HepG2 (cell line): Measurements from ENCODE around the gene SAPCD1. TPM values are rescaled to one million over a fixed set of nuclear protein-coding genes. Genes with fewer than 3 reads are reported as not detected.

ENCODE experiments used
- ATAC-seq: fragments of 200-7000 bp; cut with Tn5 transposase; 3 replicates; pipeline ENCODE4 v1.9.1; 2020; ENCODE audit warnings: mild to moderate bottlenecking, moderate library complexity
- BruUV-seq: library from RNA; stranded (reverse); fragments of 400-500 nt; replicated peaks from 2 replicates; lab custom pipeline; 2021; lab: Mats Ljungman, UMichigan
- CTCF ChIA-PET: fragments of 300-600 bp; formaldehyde crosslinking; extraction: SDS; loops from one replicate; lab custom pipeline; 2021; ENCODE audit warnings: low total read pairs, inconsistent platforms, low intra/inter-chr PET ratio; lab: Yijun Ruan, JAX
- POLR2A ChIA-PET: fragments of 350-600 bp; sonication (Branson Sonifier 250); formaldehyde crosslinking; loops from one replicate; lab custom pipeline; 2020; ENCODE audit warnings: antibody characterized with exemption, inconsistent platforms; lab: Yijun Ruan, JAX
- DNase-seq: peaks from one replicate; pipeline ENCODE4 v3.0.0-alpha.2; 2015; ENCODE audit warnings: low spot score
- FAIRE-seq: peaks from 3 replicates; lab custom pipeline; 2011; peaks lifted over from hg19 to GRCh38; lab: Jason Lieb, UNC
- H2AFZ ChIP-seq: one replicate; pipeline ENCODE4 v1.6.1; 2011; ENCODE audit warnings: low read length, inconsistent platforms
- H3K27ac ChIP-seq: fragments of 300-600 bp; 3 replicates; pipeline ENCODE4 v1.8.0; 2011; ENCODE audit warnings: mixed run types, mild to moderate bottlenecking, mixed read lengths, low read length, inconsistent platforms; ENCODE audit not compliant: insufficient read depth; ENCODE audit errors: extremely low read length
- H3K27me3 ChIP-seq, 2 experiments: fragments of 200-600 bp in 1 of 2; 2 replicates in 1 of 2; 3 replicates in 1 of 2; pipeline versions ENCODE4 v1.6.0 to v1.8.0; 2011; ENCODE audit warnings: low read length in 2 of 2, mild to moderate bottlenecking in 2 of 2, moderate library complexity in 2 of 2, inconsistent platforms in 1 of 2; ENCODE audit not compliant: insufficient read depth in 2 of 2, control insufficient read depth in 1 of 2
- H3K36me3 ChIP-seq, 2 experiments: fragments of 200-600 bp in 1 of 2; replicated peaks in 1 of 2; 2 replicates in 1 of 2; 3 replicates in 1 of 2; pipeline versions ENCODE4 v1.5.1 to v1.8.0; 2011; ENCODE audit warnings: low read length in 2 of 2, inconsistent platforms in 1 of 2; ENCODE audit not compliant: insufficient read depth in 2 of 2, control insufficient read depth in 1 of 2
- H3K4me1 ChIP-seq: 2 replicates; pipeline ENCODE4 v1.5.1; 2012; ENCODE audit warnings: low read length, inconsistent platforms; ENCODE audit not compliant: insufficient read depth
- H3K4me2 ChIP-seq: 2 replicates; pipeline ENCODE4 v1.6.0; 2011; ENCODE audit warnings: low read depth, low read length, inconsistent platforms
- H3K4me3 ChIP-seq, 3 experiments: fragments of 200-600 bp in 1 of 3; sonication (generic), shearing (Covaris generic) in 1 of 3; replicated peaks in 1 of 3; 2 replicates each; pipeline ENCODE4 v1.5.1; 2011 to 2016; ENCODE audit warnings: low read length in 3 of 3, inconsistent platforms in 2 of 3, low read depth in 2 of 3, mild to moderate bottlenecking in 2 of 3, control low read depth in 1 of 3, mixed read lengths in 1 of 3; ENCODE audit not compliant: insufficient read depth in 1 of 3
- H3K79me2 ChIP-seq: one replicate; pipeline ENCODE4 v1.6.1; 2011; ENCODE audit warnings: low read length, inconsistent platforms; ENCODE audit not compliant: insufficient read depth
- H3K9ac ChIP-seq: 2 replicates; pipeline ENCODE4 v1.6.0; 2011; ENCODE audit warnings: mild to moderate bottlenecking, low read depth, low read length, inconsistent platforms; ENCODE audit not compliant: insufficient read depth
- H3K9me3 ChIP-seq: 2 replicates; pipeline ENCODE4 v1.5.1; 2012; ENCODE audit warnings: mild to moderate bottlenecking, low read length
- H4K20me1 ChIP-seq: 2 replicates; pipeline ENCODE4 v1.6.0; 2011; ENCODE audit warnings: inconsistent platforms, mild to moderate bottlenecking, low read length, moderate library complexity; ENCODE audit not compliant: insufficient read depth
- BRD4 ChIP-seq: sonication (generic); formaldehyde crosslinking; IDR thresholded peaks from 2 replicates; pipeline ENCODE4 v1.4.0; 2020; ENCODE audit warnings: missing genetic modification reagents
- CENPT ChIP-seq: sonication (generic); formaldehyde crosslinking; IDR thresholded peaks from 2 replicates; pipeline ENCODE4 v1.8.0; 2022; ENCODE audit warnings: low read depth, mild to moderate bottlenecking, moderate library complexity, missing genetic modification reagents
- DBP ChIP-seq: sonication (generic); formaldehyde crosslinking; IDR thresholded peaks from 2 replicates; pipeline ENCODE4 v1.4.0; 2020; ENCODE audit warnings: missing genetic modification reagents; ENCODE audit errors: not compliant biosample characterization
- EED ChIP-seq: sonication (generic); formaldehyde crosslinking; IDR thresholded peaks from 2 replicates; pipeline ENCODE4 v1.5.0; 2020; ENCODE audit warnings: mild to moderate bottlenecking, missing genetic modification reagents
- HMGXB4 ChIP-seq, 2 experiments: sonication (generic) in 1 of 2; formaldehyde crosslinking in 1 of 2; IDR thresholded peaks; 2 replicates each; pipeline versions ENCODE4 v1.4.0 to v1.6.1; 2018 to 2020; ENCODE audit warnings: missing genetic modification reagents in 2 of 2, borderline replicate concordance in 1 of 2, low read depth in 1 of 2, mild to moderate bottlenecking in 1 of 2, missing biosample characterization in 1 of 2
- PAXIP1 ChIP-seq: sonication (generic); formaldehyde crosslinking; conservative IDR thresholded peaks from 2 replicates; pipeline ENCODE4 v1.4.0; 2020; ENCODE audit warnings: mild to moderate bottlenecking, missing genetic modification reagents, moderate library complexity
- PHF8 ChIP-seq: sonication (generic); formaldehyde crosslinking; IDR thresholded peaks from 2 replicates; pipeline ENCODE4 v1.5.0; 2020; ENCODE audit warnings: missing genetic modification reagents
- SMAD9 ChIP-seq: sonication (generic); formaldehyde crosslinking; IDR thresholded peaks from 2 replicates; pipeline ENCODE4 v1.5.1; 2020; ENCODE audit warnings: mild to moderate bottlenecking, missing genetic modification reagents
- SOX13 ChIP-seq, 3 experiments: fragments of 450-650 bp in 1 of 3; sonication (generic) in 1 of 3; formaldehyde crosslinking in 1 of 3; IDR thresholded peaks in 2 of 3; conservative IDR thresholded peaks in 1 of 3; 2 replicates each; pipeline versions ENCODE4 v1.5.0 to v1.6.1; 2016 to 2020; ENCODE audit warnings: antibody characterized with exemption in 1 of 3, mild to moderate bottlenecking in 1 of 3, missing compliant biosample characterization in 1 of 3, missing genetic modification reagents in 1 of 3, moderate library complexity in 1 of 3
- ZNF138 ChIP-seq: sonication (generic); formaldehyde crosslinking; IDR thresholded peaks from 2 replicates; pipeline ENCODE4 v1.5.0; 2020; ENCODE audit warnings: mild to moderate bottlenecking, low read depth, missing genetic modification reagents
- ZNF33B ChIP-seq: sonication (generic); formaldehyde crosslinking; IDR thresholded peaks from 2 replicates; pipeline ENCODE4 v1.5.1; 2020; ENCODE audit warnings: mild to moderate bottlenecking, missing genetic modification reagents
- ZNF512B ChIP-seq: sonication (generic); formaldehyde crosslinking; IDR thresholded peaks from 2 replicates; pipeline ENCODE4 v1.5.1; 2020; ENCODE audit warnings: missing genetic modification reagents, mild to moderate bottlenecking, borderline replicate concordance
- ZNF644 ChIP-seq: IDR thresholded peaks from 2 replicates; pipeline ENCODE4 v1.6.1; 2016; ENCODE audit warnings: low read depth
- WGBS: methylation state at CpG from one replicate; pipeline ENCODE4 v1.1.6; 2017; ENCODE audit warnings: low lambda C conversion rate; 5-methylcytosine and 5-hydroxymethylcytosine counted together
- in situ Hi-C: cut with HindIII; loops from 2 replicates; pipeline ENCODE4 v1.10.0; 2017; ENCODE audit warnings: low pct_unique_long_range_greater_than_20kb; ENCODE audit not compliant: extremely low pct_ligation_motif_present
- intact Hi-C: fragments of 100-400 bp; cut with micrococcal nuclease; formaldehyde crosslinking; loops from one replicate; pipeline ENCODE4 v1.10.0; 2022; ENCODE audit not compliant: unreplicated experiment
- polyA plus RNA-seq, 8 experiments: library from polyadenylated mRNA; depleted of rRNA in 3 of 8; stranded (reverse) in 7 of 8; unstranded in 1 of 8; fragments of >200 nt; fragmentation: Illumina TruSeq in 4 of 8; extraction: Trizol in 4 of 8; gene quantifications; 2 replicates each; pipeline versions ENCODE4 v1.2.1 to v1.2.3, GENCODE V29; 2011 to 2016; ENCODE audit warnings: low read depth in 4 of 8, missing spikeins in 1 of 8, mixed read lengths in 1 of 8; ENCODE audit not compliant: insufficient read depth in 1 of 8
- total RNA-seq, 5 experiments: library from RNA; depleted of rRNA; stranded (reverse); fragments of >200 nt; fragmentation: Illumina TruSeq; extraction: Trizol; gene quantifications; 2 replicates each; pipeline ENCODE4 v1.2.3, GENCODE V29; 2016; ENCODE audit warnings: low read depth in 1 of 5

The SAPCD1 gene
- total and polyA plus RNA-seq, 2 of the 13 experiments (the other 11 are each of a cell fraction or from before 2014, with no cell fraction given) = 2.5 to 3.9 TPM

GRCh38 chr6:31778193-31778592, 15.7 kb downstream of the SAPCD1 start:
- Histone ChIP-seq H3K4me2 (peak overlapping the region; percentile 88), H3K4me1 (peaks cover 50% of the 10 kb centered on the region), H3K9ac (peak overlapping the region; percentile 14; the same call in 1 of the 2 replicates), H4K20me1 (no peaks in the 10 kb centered on the region), H3K9me3 (no peaks in the 10 kb centered on the region), H3K27me3 (no peaks in the 10 kb centered on the region), H2AFZ (no peak overlapping the region), H3K36me3 (peaks cover 28 to 36% of the 10 kb centered on the region in 2 experiments), H3K4me3 (0 out of 6 replicates have a peak overlapping the region, but pooled peaks of 1 of the 3 experiments have one; percentile 8), H3K27ac (peak overlapping the region; percentile 70), H3K79me2 (no peaks in the 10 kb centered on the region)
- in situ Hi-C loops = no loop called here
- ATAC-seq (peak; percentile 15), FAIRE-seq (peak; percentile 68), DNase-seq (peak; percentile 57)
- TSS peak; percentile 39 for BruUV-seq
- POLR2A ChIA-PET = interaction anchor here (1.0 to 8.2 kb wide), 25 partner anchors 8 to 167 kb away, joined by 3 to 66 read pairs (median 7); partner anchors contain the start of genes ABHD16A, BAG6, C6orf47 and CFB
- CTCF ChIA-PET = no interaction called here
- 69% methylated on average over 5 of the region's 5 CpGs for whole genome bisulfite sequencing
- intact Hi-C loops = loop anchor here (10.0 kb wide), 1 partner anchor 147 kb away; the partner anchor contains the start of gene C2
- TF ChIP-seq ZNF33B (CRISPR knock-in tag) = 0 out of 2 replicates have a peak, but pooled peaks have one; percentile 37
- TF ChIP-seq SOX13 (IDR thresholded peaks at IDR 0.05) = no peak
- peak in 1 of 2 experiments; percentile 31; a peak in 1 of 4 replicates for TF ChIP-seq SOX13 (CRISPR knock-in tag; conservative IDR thresholded peaks at IDR 0.05 in 1 of 2, IDR thresholded peaks at IDR 0.05 in 1 of 2)
- 0 out of 4 replicates have a peak, but pooled peaks of 1 of the 2 experiments have one; percentile 29 for TF ChIP-seq HMGXB4 (CRISPR knock-in tag; IDR thresholded peaks at IDR 0.05; ENCODE audit: borderline replicate concordance in 1 of 2, low read depth in 1 of 2)
- TF ChIP-seq ZNF138 (CRISPR knock-in tag) = no peak; the same call in 1 of the 2 replicates
- no peak for TF ChIP-seq SMAD9 (CRISPR knock-in tag)
- no peak for TF ChIP-seq PHF8 (CRISPR knock-in tag)
- TF ChIP-seq BRD4 = peak; percentile 65; the same call in 1 of the 2 replicates
- TF ChIP-seq ZNF644 (CRISPR knock-in tag) = peak; percentile 91
- no peak for TF ChIP-seq ZNF512B (CRISPR knock-in tag)
- TF ChIP-seq EED (CRISPR knock-in tag) = no peak
- peak; percentile 75 for TF ChIP-seq PAXIP1 (CRISPR knock-in tag)
- peak; percentile 38 for TF ChIP-seq DBP (CRISPR knock-in tag)
- no peak for TF ChIP-seq CENPT (CRISPR knock-in tag)
